GM21381 (cell line): Measurements from ENCODE around the gene ABCB1.
"Not testable (repeated sequence)": the region's sequence is repeated elsewhere in the genome, so short reads cannot be mapped to it uniquely, and the experiment has no call there.

ENCODE experiments used
- ATAC-seq: cut with Tn5 transposase; IDR thresholded peaks from one replicate; pipeline ENCODE4 v1.9.1; 2021; ENCODE audit warnings: mild to moderate bottlenecking, moderate library complexity; ENCODE audit not compliant: unreplicated experiment

The ABCB1 gene

GRCh38 chr7:87474533-87475358, 125.9 kb downstream of the ABCB1 start:
- ATAC-seq, result peak; percentile 69

DNA sequence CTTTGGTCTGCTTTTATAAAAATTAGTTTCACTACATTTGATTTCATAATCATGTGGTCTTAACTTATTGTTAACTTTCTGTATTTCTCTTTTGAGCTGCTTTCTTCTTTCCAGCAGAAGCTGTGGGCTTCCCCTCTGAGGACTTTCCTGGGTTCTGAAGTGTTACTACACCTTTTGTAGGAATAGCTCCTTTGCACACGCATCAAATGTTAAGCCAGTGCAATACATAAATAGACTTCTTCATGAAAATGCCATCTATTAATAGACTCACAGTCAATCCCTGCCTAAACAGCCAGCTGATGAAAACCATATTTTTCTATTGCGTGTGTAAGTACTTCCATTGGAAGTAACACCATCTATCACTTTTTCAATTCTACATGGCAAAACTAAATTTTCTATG, 126.7 kb downstream of the ABCB1 start:
- no peak for ATAC-seq

GRCh38 chr7:87473192-87473591, 127.5 kb downstream of the ABCB1 start:
- ATAC-seq, result no peak

DNA sequence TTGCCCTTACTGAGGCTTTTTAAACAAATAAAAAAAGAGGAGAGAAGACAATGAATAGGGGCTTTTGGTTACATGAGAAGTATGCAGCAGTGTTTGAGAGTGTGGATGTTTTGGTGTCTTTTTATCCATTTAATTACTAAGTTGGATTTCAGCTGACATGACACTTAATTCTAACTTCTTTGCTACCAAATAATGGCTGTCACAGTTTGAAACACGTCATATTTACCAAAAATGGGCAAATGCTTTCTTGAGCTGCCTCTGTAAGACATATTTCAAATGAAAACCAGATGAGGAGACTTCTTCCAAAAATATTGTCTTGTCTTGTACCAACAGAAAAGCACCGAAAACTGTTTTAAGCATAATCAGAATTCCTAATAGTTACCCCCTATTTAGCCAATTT, 129.2 kb downstream of the ABCB1 start:
- ATAC-seq, result no peak

GRCh38 chr7:87469204-87469603, 131.5 kb downstream of the ABCB1 start:
- not testable (repeated sequence) for ATAC-seq

- ATAC-seq, result not testable (repeated sequence)
Measured at GRCh38 chr7:87465534-87465880, 135.2 kb downstream of the ABCB1 start.

GRCh38 chr7:87464830-87465533, 135.7 kb downstream of the ABCB1 start:
- ATAC-seq, result not testable (repeated sequence)

- no peak for ATAC-seq
Measured at GRCh38 chr7:87463982-87464381, 136.7 kb downstream of the ABCB1 start.

GRCh38 chr7:87460444-87460843, 140.2 kb downstream of the ABCB1 start:
- not testable (repeated sequence) for ATAC-seq

DNA sequence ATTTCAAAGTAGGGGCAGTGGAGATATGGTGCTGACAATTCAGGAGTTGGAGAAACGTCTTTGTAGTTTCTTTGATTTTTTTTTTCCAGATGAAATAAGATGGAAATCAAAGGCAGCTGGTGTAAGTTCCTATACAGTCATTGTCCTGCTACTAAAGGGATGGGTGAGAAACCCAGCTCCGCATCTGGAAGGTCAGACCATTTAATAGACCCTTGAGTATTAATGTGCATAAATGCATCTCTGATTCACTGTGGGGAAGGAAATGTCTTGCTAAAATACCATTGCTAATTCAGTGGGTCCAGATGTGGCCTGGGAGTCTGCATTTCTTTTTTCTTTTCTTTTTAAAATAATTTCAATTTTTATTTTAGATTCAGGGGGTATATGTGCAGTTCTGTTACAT, 140.7 kb downstream of the ABCB1 start:
- no peak for ATAC-seq

GRCh38 chr7:87458148-87458547, 142.5 kb downstream of the ABCB1 start:
- ATAC-seq, result no peak

GRCh38 chr7:87456247-87456646, 144.4 kb downstream of the ABCB1 start:
- ATAC-seq, result no peak
